ENCODE data around the gene WDR6.

The WDR6 gene, protein sequence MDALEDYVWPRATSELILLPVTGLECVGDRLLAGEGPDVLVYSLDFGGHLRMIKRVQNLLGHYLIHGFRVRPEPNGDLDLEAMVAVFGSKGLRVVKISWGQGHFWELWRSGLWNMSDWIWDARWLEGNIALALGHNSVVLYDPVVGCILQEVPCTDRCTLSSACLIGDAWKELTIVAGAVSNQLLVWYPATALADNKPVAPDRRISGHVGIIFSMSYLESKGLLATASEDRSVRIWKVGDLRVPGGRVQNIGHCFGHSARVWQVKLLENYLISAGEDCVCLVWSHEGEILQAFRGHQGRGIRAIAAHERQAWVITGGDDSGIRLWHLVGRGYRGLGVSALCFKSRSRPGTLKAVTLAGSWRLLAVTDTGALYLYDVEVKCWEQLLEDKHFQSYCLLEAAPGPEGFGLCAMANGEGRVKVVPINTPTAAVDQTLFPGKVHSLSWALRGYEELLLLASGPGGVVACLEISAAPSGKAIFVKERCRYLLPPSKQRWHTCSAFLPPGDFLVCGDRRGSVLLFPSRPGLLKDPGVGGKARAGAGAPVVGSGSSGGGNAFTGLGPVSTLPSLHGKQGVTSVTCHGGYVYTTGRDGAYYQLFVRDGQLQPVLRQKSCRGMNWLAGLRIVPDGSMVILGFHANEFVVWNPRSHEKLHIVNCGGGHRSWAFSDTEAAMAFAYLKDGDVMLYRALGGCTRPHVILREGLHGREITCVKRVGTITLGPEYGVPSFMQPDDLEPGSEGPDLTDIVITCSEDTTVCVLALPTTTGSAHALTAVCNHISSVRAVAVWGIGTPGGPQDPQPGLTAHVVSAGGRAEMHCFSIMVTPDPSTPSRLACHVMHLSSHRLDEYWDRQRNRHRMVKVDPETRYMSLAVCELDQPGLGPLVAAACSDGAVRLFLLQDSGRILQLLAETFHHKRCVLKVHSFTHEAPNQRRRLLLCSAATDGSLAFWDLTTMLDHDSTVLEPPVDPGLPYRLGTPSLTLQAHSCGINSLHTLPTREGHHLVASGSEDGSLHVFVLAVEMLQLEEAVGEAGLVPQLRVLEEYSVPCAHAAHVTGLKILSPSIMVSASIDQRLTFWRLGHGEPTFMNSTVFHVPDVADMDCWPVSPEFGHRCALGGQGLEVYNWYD

DNA sequence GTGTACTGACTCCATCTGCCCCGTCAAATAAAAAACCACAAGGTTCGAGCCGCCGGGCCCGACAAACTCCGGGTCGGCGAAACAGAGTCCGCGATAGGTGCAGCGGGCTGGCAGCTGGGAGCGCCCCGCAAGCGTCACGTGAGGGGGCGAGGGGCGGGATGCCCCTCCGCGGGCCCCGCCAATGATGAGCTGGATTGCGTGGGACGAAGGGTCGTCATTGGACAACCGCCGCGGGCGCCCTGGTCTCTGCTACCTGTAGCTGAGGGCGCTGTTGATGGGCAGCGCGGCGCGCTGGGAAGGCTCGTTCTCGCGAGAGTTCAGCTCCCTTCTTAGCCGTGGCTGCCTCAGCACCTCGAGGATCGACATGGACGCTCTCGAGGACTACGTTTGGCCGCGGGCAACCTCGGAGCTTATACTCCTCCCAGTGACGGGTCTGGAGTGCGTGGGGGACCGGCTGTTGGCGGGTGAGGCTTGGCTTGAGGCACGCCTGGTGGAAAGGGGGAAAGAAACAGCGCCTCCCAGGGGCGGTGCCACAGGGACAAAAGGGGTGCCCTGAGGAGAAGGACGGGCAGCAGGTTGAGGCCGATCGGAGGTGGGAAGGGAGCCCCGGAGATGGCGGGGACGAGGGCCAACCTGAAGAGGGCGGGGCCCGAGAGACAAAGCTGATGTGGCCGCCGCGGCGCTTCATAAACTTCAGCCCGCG is at the start of gene WDR6:
WDR6 (plus strand) TSS at position 324 of the 703 bp plus-strand sequence; CDS start at position 365, 41 bp downstream.
- FAIRE-seq, result peak; percentile 97

DNA sequence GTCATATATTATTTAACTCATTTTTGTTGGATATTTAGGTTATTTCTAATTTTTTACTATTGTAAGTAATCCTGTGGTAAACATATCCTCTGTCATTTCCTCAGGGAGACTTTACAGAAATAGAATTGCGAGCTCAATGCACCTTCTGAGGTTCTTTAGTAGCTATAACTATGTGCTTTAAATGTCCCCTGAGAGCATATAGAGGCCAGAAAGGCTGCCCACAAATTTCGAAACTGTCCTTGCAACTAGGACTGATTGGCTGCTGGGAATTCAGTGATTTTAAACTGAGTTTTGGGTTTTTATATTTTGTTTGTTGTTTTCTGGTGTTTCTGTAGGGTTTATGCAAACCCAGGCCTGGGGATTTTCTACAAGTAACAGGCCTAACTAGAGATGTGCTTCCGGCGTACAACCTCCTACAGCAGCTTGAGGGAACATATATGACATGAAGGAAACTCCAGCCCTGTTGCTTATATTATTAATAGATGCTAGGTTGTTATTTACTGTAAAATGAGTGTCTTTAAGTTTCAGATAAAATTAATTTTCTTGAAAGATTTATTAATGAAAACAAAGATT is 46.3 kb upstream of the WDR6 start:
- no peak for FAIRE-seq

DNA sequence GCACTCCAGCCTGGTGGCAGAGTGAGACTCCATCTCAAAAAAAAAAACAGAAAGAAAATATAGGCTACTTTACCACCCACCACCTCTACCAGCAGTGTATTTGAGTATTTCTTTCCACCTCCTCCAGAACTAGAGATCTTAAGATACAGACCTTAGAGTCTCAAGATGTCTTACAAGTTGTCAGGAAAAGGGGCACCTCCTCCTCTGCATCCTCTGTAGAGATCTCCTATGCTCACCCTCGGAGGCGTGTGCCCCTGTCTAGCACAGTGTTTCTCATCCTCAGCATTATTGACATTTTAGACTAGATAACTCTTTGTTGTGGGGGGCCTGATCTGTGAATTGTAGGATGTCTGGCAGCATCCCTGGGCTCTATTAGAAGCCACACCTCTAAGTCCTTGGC is 44.9 kb upstream of the WDR6 start:
- no peak for FAIRE-seq

DNA sequence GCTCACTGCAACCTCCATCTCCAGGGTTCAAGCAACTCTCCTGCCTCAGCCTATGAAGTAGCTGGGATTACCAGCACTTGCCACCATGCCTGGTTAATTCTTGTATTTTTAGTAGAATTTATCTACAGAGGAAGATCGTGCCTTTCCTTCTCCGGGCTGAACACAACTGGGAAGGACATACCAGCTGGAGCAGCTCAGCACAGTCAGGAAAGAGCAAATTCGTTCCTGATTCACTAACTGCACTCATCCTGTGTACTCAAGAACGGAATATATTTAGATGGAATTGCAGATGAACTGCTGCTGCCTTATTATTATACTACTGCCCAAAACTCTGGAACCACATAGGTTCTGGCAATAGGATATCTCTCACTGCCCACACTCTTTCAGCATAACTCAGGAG is 44.3 kb upstream of the WDR6 start:
- no peak for FAIRE-seq

DNA sequence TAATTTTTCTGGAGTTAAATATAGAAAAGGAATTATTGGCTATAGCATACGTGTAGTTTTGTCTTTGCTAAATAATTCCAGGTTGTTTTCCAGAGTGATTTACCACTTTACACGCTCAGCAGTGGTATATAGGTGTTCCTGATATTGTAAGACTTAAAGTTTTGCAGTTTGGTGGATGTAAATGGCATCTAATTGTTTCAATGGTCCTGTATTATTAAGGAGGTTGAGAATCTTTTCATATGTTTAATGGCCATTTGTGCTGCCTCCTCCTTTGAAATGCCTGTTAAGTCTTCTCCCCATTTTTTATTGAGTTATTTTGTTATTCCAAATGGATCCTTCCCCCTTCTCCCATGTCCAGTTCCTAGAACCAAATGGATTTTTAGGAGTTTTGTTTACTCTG is 43.6 kb upstream of the WDR6 start:
- FAIRE-seq, result no peak

DNA sequence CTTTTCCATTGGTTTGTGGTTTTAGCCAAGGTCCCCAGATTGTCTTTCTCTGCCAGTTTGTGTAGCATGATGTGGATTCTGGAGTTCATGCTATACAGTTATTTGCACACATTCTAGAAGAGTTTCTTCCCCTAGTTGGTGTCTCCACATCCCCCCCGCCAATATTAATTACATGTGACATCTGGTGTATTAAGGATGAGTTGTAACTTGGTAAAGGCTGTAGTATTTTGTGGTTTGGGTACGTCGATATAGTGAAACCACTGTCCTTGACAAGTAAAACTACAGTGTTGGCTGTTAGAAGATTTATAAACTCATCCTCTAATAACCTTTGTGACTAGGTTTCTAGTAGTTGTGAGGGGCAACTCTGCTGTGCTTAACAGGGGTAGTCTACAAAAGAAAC is 40.8 kb upstream of the WDR6 start:
- FAIRE-seq, result no peak

DNA sequence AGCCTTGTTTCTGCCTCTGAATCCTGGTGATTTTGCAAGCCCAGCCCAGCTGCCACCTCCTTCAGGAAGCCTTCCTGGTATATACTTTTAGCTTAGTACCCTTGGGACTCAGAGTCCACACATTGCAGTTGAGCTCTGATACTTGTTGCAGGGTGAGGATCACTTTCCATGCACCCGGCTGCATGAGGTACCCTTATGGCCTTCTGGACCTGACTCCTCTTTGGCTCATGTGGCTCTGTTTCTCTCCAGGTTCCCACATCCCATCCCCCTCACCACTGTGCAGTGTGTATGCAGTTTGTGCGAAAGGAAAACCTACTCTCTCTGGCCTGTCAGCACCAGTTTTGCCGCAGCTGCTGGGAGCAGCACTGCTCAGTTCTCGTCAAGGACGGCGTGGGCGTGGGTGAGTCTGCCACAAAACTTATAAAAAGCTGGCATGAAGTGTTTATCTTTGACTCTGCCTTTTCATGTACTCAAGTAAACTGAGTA is 40.3 kb upstream of the WDR6 start:
- no peak for FAIRE-seq

DNA sequence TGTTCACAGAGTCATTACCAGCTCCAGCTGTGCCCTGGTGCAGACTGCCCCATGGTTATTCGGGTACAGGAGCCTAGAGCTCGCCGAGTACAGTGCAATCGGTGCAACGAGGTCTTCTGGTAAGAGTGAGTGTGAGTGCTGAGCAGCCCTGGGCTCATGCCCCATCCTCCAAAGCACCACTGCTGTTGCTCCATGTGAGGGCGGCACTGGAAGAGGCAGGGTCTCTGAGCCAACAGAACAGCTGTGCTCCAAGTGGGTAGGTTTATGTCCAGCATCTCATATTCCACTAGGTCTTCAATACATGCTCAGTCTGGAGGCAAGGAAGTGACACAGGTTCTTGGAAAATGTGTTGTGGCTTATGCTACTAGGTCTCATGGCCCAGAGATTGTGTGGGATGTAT is 36.6 kb upstream of the WDR6 start:
- no peak for FAIRE-seq

DNA sequence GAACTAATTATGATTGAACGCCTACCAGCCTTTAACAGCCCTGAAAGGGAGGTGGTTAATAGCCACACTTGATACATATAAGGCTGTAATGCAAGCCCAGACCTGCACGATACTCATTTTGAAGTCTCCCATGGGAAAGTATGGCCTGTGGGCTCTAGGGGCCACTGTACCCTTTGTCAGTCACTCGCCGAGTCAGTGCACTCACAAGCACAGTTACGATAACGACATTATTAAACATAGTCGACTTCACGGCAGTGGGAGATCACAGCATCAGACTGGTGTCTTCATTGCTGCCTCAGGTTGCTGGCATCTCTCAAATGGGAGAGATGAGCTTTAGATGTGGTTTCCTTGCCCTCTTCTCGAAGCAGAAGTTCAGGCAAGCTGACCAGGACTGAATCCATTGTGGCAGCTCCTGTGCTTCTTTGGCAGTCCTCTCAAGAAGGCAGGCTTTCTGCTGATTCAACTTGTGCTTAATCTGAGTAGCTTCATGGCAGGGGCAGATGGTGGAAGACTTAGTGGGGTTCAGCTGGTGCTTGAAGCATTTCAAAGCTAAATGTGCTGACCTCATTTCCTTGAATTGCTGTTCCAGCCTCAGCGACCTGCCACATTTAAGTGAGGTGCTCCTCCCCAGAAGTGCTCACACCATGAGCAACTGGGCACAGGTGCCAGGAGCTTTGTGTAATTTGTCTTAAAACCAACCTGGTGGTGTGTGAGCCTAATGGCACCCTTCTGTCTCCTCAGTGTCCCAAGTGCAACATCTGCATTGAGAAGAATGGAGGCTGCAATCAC is 32.9 kb upstream of the WDR6 start:
- no peak for FAIRE-seq

DNA sequence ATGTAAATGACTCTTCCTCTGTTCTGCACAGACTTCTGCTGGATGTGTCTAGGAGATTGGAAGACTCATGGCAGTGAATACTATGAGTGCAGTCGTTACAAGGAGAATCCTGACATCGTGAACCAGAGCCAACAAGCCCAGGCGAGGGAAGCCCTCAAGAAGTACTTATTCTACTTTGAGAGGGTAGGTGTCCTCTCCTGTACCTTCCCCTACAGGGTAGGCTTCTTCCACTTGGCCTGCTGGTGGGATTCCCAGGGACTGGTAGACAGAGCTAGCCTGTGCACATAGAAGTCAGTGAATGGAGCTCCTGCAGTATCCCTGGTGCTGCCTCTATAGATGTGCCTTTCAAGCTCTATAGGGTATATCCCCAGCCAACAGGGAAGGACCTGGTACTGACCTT is 27.7 kb upstream of the WDR6 start:
- FAIRE-seq, result no peak

DNA sequence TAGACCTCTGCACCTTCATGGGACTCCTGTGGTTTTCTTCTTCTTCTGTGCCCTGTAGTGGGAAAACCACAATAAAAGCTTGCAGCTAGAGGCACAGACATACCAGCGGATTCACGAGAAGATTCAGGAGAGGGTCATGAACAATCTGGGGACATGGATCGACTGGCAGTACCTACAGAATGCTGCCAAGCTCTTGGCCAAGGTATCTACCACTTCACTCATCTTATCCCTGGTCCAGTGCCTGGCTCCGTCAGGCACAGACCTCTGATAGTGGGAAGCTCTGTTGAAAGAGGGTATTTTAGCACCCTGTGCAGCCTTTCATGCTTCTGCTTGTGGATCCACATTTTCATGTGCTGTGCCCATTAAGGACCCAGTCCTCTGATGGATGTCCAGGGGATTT is 26.9 kb upstream of the WDR6 start:
- no peak for FAIRE-seq

DNA sequence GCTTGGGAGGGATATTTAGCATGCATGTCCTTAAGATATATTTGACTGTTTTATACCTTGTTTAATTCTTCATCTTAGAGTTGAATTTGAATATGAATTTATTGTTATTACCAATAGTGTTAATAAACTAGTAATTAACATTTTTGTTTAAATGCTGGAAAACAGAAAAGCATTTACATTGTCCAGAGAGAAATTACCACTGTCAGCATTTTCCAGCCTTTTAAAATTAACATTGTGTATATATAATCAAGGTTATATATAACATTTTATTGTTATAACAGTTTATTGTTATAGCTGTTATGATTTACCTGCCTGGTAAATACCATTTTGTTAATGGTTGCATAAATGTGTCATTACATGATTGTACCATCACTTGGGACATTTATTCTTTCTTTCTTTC is 25.2 kb upstream of the WDR6 start:
- peak; percentile 59 for FAIRE-seq

DNA sequence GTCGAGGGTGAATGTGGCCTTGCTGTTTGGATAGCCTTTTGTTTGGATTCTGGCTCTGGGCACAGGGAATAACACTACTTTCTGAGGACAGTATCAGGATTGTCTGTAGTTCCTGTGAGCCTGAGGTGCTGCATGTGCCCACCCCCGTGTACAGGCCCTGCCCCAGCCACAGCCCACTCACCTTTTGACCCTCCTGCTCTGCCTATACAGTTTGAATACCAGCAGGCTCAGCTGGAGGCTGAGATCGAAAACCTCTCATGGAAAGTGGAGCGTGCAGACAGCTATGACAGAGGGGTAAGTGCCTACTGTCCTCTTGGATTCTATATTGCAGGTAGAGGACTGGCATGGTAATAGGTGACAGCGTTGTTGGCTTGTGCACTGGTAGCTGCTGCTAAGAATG is 24.5 kb upstream of the WDR6 start:
- FAIRE-seq, result no peak

DNA sequence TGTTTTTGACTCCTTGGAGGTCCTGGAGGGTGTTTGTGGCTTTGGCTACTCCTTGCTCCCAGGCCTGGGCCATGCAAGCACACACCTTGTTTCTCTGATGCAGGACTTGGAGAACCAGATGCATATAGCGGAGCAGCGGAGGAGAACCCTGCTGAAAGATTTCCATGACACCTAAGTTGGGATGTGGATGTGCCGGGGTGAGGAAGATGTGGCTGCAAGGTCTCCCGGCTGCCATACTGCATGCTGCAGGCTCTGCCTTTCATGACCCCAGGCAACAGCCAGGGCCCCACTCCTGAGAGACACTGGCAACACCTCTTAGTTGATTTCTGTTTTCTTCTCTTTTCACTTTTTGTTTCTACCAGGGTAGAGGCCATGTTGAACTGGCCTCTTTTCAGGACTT is 24.1 kb upstream of the WDR6 start:
- FAIRE-seq, result no peak

DNA sequence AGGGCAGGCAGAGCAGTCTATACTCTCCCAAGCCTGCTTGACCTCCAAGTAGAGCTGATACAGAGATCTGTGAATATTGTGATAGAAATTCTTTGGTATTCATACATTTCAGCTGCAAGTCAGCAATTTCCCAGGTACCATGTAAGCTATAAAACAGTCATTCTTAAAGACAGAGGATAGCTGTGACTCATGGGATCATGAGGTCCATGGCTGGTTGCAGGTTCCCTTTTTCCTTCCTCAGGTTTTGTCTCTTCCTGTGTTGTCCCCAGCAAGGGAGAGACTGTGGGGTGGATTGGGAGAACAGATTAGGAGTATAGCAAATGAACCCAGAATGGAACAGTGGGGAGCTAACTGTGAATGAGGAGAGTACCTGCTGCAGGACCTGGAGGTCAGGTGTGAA is 22.5 kb upstream of the WDR6 start:
- no peak for FAIRE-seq

DNA sequence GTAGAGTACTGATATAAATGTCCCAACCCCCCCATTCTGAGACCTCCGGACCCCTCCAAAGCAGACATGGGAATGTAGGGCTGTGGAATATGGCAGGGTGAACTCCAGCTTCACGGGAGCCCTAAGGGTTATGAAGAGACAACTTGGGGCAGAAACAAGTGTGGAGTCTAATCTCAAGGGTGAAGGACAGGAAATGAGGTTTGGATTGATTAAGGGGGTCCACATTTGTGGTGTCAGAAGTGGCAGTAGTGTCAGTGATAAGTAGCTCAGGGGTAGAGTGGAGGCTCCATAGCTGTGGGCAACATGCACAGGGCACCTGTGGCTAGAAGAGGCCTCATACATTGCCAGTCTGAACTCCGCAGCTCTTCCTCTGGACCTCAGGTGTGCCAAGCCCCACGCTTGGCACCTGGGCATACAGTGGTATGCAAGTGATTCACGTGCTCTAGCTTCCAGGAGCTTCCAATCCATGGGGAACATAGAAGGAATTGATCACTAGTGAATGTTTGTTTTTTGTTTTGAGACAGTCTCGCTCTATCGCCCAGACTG is 21.3 kb upstream of the WDR6 start:
- no peak for FAIRE-seq

DNA sequence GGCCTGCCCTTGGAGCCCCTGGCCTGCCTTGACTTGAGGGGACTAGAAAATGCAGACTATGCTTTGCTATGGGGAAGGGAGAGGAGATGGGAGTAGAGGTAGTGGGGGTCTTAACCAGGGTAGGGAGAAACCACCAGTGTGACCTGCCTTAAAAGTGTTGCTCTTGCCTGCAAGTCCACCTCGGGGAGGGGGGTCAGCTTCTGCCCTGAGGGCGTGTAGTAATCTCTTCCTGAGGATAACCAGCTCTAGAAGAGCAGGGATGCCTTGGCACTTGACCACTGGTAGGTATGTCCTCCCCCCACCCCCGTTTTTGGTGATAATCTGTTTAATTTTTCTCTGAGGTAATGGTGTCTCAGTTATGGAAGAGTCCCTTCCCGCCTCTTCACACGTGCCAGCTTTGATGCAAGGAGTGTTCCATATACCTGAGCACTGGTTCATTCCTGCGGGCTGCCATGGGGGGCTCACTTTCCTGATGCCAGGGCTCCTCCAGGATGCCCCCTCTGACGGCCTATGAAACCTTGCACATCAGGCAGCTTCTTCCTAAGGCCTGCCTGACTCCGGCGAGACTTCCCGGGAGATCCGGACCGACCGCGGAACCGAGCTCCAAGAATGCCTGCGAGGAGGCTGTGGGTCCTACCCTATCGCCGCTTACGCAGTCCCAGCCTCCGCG is 17.9 kb upstream of the WDR6 start:
- FAIRE-seq, result no peak

DNA sequence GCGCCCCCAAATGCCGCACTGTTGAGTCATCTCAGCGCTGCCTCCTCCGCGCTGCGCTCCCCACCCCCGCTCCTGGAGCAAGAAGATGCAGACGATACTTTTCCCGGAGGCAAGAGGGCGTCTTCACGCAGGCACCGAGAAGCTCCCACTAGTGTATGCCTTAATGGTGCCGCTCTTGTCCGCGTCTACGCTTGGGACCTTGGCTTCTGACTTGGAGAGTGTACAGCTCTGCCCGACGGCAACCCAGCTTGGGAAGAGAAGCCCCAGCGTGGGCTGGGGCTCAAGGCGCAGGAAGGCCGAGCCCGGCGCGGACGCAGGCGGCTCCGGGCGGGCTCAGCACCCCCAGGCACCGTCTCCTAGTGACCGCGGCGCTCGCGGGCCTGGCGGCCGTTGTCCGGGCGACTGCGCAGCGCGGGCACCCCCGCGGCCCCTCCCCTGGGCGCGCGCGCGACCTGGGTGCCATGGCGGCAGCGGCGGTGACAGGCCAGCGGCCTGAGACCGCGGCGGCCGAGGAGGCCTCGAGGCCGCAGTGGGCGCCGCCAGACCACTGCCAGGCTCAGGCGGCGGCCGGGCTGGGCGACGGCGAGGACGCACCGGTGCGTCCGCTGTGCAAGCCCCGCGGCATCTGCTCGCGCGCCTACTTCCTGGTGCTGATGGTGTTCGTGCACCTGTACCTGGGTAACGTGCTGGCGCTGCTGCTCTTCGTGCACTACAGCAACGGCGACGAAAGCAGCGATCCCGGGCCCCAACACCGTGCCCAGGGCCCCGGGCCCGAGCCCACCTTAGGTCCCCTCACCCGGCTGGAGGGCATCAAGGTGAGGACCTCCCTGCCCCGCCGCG is 17.2 kb upstream of the WDR6 start, which contains the start of gene P4HTM:
P4HTM (plus strand) TSS at position 446 of the 840 bp plus-strand sequence; CDS start at position 462, 16 bp downstream.
- no peak for FAIRE-seq

DNA sequence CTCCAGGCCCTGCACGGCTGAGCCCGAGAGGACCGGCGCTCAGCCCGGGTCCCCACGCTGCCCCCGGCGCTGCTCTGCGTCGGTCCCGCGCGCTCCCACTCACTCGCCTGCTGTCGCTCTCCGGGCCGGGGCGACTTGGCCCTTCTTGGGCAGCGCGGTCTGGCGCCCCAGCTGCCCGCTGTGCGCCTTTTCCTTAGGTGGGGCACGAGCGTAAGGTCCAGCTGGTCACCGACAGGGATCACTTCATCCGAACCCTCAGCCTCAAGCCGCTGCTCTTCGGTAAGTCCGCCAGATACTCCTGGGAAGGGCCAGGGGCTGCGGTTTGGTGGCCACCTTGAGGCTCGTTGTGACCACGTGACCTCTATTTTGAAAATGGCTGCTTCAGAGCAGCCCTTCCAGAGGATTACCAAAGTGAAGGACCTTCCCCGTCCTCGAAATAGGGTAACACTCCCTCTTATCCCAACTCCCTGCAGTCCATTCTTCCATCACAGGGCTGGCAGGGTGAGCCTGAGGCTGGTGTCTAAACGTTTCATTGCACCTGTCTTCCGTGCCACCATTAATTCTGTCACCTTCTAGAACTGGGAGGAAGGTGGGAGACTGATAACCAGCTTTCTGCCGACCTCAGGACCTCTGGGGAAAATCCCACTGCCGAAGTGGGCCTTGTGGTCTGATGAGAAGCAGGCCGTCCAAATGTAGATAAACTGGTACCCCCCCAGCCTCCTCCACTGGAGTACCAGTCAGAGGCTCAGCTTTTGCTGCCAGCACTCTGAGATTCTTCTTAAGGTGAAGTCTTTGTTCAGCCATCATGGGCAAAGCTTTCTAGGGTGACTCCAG is 16.3 kb upstream of the WDR6 start:
- no peak for FAIRE-seq
